HepG2 (cell line): Measurements from ENCODE around the gene EIF2AK2. TPM values are rescaled to one million over a fixed set of nuclear protein-coding genes. Genes with fewer than 3 reads are reported as not detected.

ENCODE experiments used
- AFF4 ChIP-seq: sonication (generic); formaldehyde crosslinking; IDR thresholded peaks from 2 replicates; pipeline ENCODE4 v1.4.0; 2020; ENCODE audit warnings: missing genetic modification reagents
- CCDC6 ChIP-seq: sonication (generic); formaldehyde crosslinking; IDR thresholded peaks from 2 replicates; pipeline ENCODE4 v1.8.1; 2022; ENCODE audit warnings: mild to moderate bottlenecking, missing genetic modification reagents, moderate library complexity
- DNMT3B ChIP-seq: conservative IDR thresholded peaks from 2 replicates; pipeline ENCODE4 v1.6.1; 2016; ENCODE audit warnings: missing biosample characterization, control low read depth
- DRAP1 ChIP-seq: IDR thresholded peaks from 2 replicates; pipeline ENCODE4 v1.6.1; 2016; ENCODE audit warnings: missing genetic modification reagents, missing compliant biosample characterization
- ELF4 ChIP-seq: sonication (generic); formaldehyde crosslinking; IDR thresholded peaks from 2 replicates; pipeline ENCODE4 v1.5.0; 2020; ENCODE audit warnings: missing genetic modification reagents, mild to moderate bottlenecking, moderate library complexity, borderline replicate concordance
- HINFP ChIP-seq: sonication (generic); formaldehyde crosslinking; IDR thresholded peaks from 2 replicates; pipeline ENCODE4 v1.4.0; 2020; ENCODE audit warnings: low read depth, mild to moderate bottlenecking, missing genetic modification reagents
- KLF12 ChIP-seq: sonication (generic); formaldehyde crosslinking; IDR thresholded peaks from 2 replicates; pipeline ENCODE4 v1.4.0; 2020; ENCODE audit warnings: missing genetic modification reagents, borderline replicate concordance
- NAIF1 ChIP-seq: sonication (generic); formaldehyde crosslinking; IDR thresholded peaks from 2 replicates; pipeline ENCODE4 v1.5.0; 2020; ENCODE audit warnings: mild to moderate bottlenecking, missing genetic modification reagents, borderline replicate concordance
- PHF5A ChIP-seq: IDR thresholded peaks from one replicate; pipeline ENCODE4 v1.6.1; 2018; ENCODE audit warnings: low read depth, missing genetic modification reagents; ENCODE audit not compliant: unreplicated experiment
- RBM39 ChIP-seq: fragments of 200-400 bp; formaldehyde crosslinking; IDR thresholded peaks from one replicate; pipeline ENCODE4 v1.6.1; 2018; ENCODE audit warnings: antibody characterized with exemption, mild to moderate bottlenecking, low read depth, low read length; ENCODE audit not compliant: poor library complexity, severe bottlenecking
- SAFB2 ChIP-seq: sonication (generic); formaldehyde crosslinking; IDR thresholded peaks from 2 replicates; pipeline ENCODE4 v1.5.1; 2020; ENCODE audit warnings: missing genetic modification reagents, low read depth, mild to moderate bottlenecking, borderline replicate concordance
- SAP130 ChIP-seq: IDR thresholded peaks from 2 replicates; pipeline ENCODE4 v1.6.1; 2016; ENCODE audit warnings: low read depth
- TEF ChIP-seq: sonication (generic); formaldehyde crosslinking; IDR thresholded peaks from 2 replicates; pipeline ENCODE4 v1.5.0; 2020; ENCODE audit warnings: missing genetic modification reagents
- TFDP2 ChIP-seq: sonication (generic); formaldehyde crosslinking; IDR thresholded peaks from 2 replicates; pipeline ENCODE4 v1.4.0; 2020; ENCODE audit warnings: missing genetic modification reagents
- TOPORS ChIP-seq: sonication (generic); formaldehyde crosslinking; IDR thresholded peaks from 2 replicates; pipeline ENCODE4 v1.8.0; 2023; ENCODE audit warnings: mild to moderate bottlenecking, missing genetic modification reagents
- ZFY ChIP-seq: sonication (generic); formaldehyde crosslinking; IDR thresholded peaks from 2 replicates; pipeline ENCODE4 v1.4.0; 2020; ENCODE audit warnings: missing genetic modification reagents
- ZNF276 ChIP-seq: sonication (generic); formaldehyde crosslinking; IDR thresholded peaks from 2 replicates; pipeline ENCODE4 v1.4.0; 2020; ENCODE audit warnings: mild to moderate bottlenecking, low read depth, missing genetic modification reagents
- ZNF605 ChIP-seq: sonication (generic); formaldehyde crosslinking; IDR thresholded peaks from 2 replicates; pipeline ENCODE4 v1.8.0; 2022; ENCODE audit warnings: mild to moderate bottlenecking, missing genetic modification reagents
- polyA plus RNA-seq, 8 experiments: library from polyadenylated mRNA; depleted of rRNA in 3 of 8; stranded (reverse) in 7 of 8; unstranded in 1 of 8; fragments of >200 nt; fragmentation: Illumina TruSeq in 4 of 8; extraction: Trizol in 4 of 8; gene quantifications; 2 replicates each; pipeline versions ENCODE4 v1.2.1 to v1.2.3, GENCODE V29; 2011 to 2016; ENCODE audit warnings: low read depth in 4 of 8, missing spikeins in 1 of 8, mixed read lengths in 1 of 8; ENCODE audit not compliant: insufficient read depth in 1 of 8
- total RNA-seq, 5 experiments: library from RNA; depleted of rRNA; stranded (reverse); fragments of >200 nt; fragmentation: Illumina TruSeq; extraction: Trizol; gene quantifications; 2 replicates each; pipeline ENCODE4 v1.2.3, GENCODE V29; 2016; ENCODE audit warnings: low read depth in 1 of 5

The EIF2AK2 gene
- total and polyA plus RNA-seq, 2 of the 13 experiments (the other 11 are each of a cell fraction or from before 2014, with no cell fraction given) = 10.2 to 26.1 TPM

- peak; percentile 81 for TF ChIP-seq ZNF605 (CRISPR knock-in tag)
- TF ChIP-seq TFDP2 (CRISPR knock-in tag) = peak; percentile 90
- peak; percentile 18; the same call in 1 of the 2 replicates for TF ChIP-seq CCDC6 (CRISPR knock-in tag)
- TF ChIP-seq KLF12 (CRISPR knock-in tag) = peak; percentile 29; the same call in 1 of the 2 replicates
- no peak for TF ChIP-seq TEF (CRISPR knock-in tag)
- peak; percentile 81 for TF ChIP-seq SAP130
- TF ChIP-seq DNMT3B (CRISPR knock-in tag) = peak; percentile 65; the same call in 1 of the 2 replicates
- TF ChIP-seq ELF4 (CRISPR knock-in tag) = no peak
- peak; percentile 82; the same call in 1 of the 2 replicates for TF ChIP-seq ZNF276 (CRISPR knock-in tag)
- TF ChIP-seq SAFB2 (CRISPR knock-in tag) = 0 out of 2 replicates have a peak, but pooled peaks have one; percentile 51
- TF ChIP-seq PHF5A (CRISPR knock-in tag) = peak; percentile 69
- TF ChIP-seq ZFY = peak; percentile 81
- TF ChIP-seq HINFP = peak; percentile 38; the same call in 1 of the 2 replicates
- peak; percentile 89 for TF ChIP-seq TOPORS (CRISPR knock-in tag)
- TF ChIP-seq NAIF1 = peak; percentile 44; the same call in 1 of the 2 replicates
- TF ChIP-seq AFF4 = no peak
- peak; percentile 69 for TF ChIP-seq DRAP1
- TF ChIP-seq RBM39 = peak; percentile 90
These were observed at the start of gene EIF2AK2 (continued) for GRCh38 chr2:37156857-37157714.
